Colon (tissue), 2 donors: ENCODE data around the gene B3GNT7.
"Not testable (repeated sequence)": the region's sequence is repeated elsewhere in the genome, so short reads cannot be mapped to it uniquely, and the experiment has no call there.

Experiments used
- FAIRE-seq: peaks from 2 replicates; lab custom pipeline; 2012; peaks lifted over from hg19 to GRCh38; lab: Jason Lieb, UNC
- donor health status: control.
- donor health status: control.

B3GNT7 gene, protein sequence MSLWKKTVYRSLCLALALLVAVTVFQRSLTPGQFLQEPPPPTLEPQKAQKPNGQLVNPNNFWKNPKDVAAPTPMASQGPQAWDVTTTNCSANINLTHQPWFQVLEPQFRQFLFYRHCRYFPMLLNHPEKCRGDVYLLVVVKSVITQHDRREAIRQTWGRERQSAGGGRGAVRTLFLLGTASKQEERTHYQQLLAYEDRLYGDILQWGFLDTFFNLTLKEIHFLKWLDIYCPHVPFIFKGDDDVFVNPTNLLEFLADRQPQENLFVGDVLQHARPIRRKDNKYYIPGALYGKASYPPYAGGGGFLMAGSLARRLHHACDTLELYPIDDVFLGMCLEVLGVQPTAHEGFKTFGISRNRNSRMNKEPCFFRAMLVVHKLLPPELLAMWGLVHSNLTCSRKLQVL

GRCh38 chr2:231395188-231396057, at the start of gene B3GNT7:
Gene B3GNT7 (plus strand): TSS chr2:231395710. CDS start chr2:231395804, 94 bp downstream.
- no peak for FAIRE-seq

- no peak for FAIRE-seq
These were observed 48.4 kb upstream of the B3GNT7 start for GRCh38 chr2:231347081-231347480.

GRCh38 chr2:231347638-231348037, 47.9 kb upstream of the B3GNT7 start:
- FAIRE-seq = no peak

- FAIRE-seq = no peak
These were observed 47.3 kb upstream of the B3GNT7 start for GRCh38 chr2:231348173-231348572.

- FAIRE-seq = no peak
These were observed 46.7 kb upstream of the B3GNT7 start for GRCh38 chr2:231348704-231349373.

GRCh38 chr2:231349374-231349735, 46.2 kb upstream of the B3GNT7 start:
- FAIRE-seq = not testable (repeated sequence)

DNA sequence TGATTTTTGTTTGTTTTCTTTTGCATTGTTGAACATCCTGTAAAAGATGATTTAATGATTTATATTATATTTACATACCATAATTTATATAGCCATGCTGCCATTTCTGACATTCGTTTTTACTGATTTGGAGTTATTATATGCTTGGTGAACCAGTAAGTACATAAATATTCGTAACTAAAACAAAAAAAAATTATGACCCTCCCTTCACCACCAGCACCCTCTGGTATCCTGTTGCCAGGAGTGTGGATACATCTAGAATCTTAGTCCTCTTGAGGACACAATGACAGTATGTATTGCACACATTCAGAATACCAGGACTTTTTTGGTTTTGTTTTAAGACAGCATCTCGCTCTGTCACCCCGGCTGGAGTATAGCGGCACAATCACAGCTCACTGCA, 43.9 kb upstream of the B3GNT7 start:
- FAIRE-seq = no peak

DNA sequence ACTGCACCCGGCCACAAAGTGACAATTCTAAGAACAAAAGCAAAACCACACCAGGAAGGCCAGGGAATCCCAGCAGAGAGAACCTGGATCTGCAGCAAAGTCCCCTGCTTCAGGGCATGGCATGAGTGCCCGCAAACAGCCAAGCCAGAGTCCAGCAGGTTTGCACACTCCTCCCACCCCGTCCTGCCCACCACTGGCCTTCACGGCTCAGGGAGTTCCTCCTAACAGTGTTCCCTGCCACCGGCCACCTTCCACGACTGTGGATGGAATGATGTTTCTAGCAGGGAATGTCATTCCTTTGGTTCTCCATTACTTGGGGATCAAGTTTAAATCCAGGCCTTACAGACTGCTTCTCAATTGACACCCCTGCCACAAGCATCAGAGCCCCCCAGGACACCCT, 42.0 kb upstream of the B3GNT7 start:
- FAIRE-seq = no peak

DNA sequence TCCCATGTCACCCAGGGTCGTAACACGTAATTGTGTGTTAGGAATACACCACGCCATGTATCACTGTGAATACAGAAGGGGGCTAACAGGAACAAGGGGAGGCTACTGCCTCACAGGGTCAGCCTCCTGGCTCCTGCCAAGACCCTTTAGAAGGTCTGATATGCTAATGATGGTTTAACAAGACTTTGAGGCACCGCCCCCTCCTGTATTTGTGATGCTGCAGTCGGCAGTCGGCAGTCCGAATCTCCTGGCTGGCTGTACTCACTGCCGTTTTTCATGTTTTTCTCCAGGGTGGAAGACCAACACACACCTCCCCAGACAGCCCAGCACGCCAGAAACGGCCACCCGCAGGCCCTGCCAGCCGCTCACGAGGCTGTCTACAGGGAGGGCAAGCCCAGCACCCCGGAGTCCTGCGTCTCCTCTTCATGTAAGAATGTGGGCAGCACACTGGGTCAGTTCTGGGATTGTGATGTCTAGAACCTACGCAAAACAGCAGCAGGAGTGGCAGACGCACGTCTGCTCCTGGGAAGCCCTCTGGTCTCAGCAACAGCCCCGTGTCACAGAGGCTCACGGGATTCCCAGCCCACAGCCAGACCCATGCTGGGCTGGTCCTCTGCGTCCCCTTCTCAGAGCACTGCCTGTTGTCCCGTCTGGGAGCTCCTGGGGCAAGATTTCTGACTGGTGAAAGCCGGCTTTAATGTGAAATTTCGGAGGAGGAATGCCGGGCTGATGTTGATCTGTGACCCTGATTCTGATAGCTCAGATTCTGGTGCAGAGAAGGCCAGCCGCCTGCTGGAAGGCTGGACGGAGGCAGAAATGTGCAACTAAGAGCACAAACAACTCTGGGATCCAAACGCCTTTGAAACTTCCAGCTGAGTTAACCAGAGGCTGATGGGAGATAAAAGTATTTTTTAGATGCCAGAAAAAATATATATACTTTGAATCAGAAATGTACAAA, 39.7 kb upstream of the B3GNT7 start:
- FAIRE-seq = no peak

- no peak for FAIRE-seq
These were observed 39.1 kb upstream of the B3GNT7 start for GRCh38 chr2:231356466-231356844.

GRCh38 chr2:231357048-231357447, 38.5 kb upstream of the B3GNT7 start:
- no peak for FAIRE-seq

DNA sequence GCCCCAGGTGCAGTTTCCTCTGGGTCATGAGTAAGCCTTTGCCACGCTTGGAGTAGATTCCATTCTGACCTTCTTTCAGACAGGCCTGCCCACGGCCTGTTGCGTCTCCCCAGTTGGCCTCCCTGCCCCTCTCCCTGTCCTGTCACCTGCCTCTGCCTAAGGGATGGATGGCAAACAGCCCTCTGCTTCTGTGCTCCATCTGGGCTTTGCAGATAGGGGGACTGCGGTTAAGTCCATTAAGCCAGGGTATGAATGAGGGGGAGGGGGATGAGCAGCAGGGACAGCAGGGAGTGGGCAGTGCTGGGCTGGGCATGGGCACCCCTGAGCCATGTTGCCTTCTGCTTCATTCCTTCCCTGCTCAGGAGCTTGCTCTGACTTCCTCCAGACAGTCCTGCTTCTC, 37.6 kb upstream of the B3GNT7 start:
- FAIRE-seq = no peak

DNA sequence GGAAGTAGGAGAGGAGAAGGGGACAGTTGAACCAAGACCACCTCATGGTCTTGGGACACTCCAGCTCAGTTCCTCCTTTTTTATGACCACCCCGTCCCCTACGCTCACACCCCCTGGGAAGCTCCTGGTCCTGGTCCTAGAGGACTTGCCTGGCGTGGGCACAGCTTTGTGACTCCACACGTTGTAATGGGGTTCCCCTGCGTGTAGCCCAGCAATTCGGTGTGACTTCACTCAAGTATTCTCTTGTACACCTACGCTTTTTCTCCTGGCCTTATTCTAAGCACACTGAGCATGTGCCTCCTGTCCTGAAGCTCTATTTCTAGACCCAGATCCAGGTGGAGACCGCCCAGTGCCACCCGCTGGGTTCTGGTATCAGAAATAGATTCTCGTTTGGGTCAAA, 36.1 kb upstream of the B3GNT7 start:
- FAIRE-seq = no peak

DNA sequence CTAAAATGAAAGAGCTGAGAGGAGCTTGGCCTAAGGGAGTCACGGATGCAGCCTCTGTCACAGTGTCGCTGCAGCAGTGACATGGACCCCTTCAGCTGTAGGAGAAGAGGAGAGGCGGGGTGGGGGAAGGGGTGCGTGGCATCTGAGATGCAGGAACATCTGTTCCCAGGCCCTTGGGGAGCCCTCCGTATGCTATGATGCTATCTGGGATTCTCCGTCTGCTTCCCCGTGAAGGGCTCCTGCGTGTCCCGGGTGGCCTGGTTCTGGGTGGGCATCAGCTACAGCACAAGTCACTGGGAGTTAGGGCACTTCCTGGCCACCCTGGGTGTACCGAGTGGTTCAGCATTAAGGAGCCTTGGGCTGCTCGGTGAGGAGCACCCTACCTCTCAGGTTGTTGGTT, 35.6 kb upstream of the B3GNT7 start:
- no peak for FAIRE-seq

GRCh38 chr2:231360401-231360800, 35.1 kb upstream of the B3GNT7 start:
- no peak for FAIRE-seq

DNA sequence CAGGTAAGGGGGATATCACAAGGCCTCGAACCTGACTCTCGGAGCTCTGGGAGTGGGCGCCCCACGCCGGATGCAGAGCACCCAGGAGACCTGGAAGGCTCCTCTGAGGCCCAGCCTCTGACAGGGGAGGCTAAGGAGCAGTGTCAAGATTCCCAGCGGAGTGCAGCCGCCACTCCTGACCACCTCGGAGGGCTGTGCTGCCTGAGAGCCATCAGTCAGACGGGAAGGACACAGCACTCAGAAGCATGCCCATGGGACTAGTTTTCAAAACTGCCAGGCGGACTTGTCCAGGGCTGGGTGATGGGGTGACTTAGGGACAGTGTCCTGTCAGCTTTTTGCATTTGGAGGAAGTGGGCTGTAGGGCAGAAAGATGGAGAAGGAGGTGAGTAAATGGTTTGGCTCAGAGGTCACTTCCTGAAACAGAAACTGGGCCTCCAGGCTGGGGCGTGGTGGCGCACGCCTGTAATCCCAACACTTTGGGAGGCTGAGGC, 34.6 kb upstream of the B3GNT7 start:
- no peak for FAIRE-seq

- no peak for FAIRE-seq
These were observed 33.6 kb upstream of the B3GNT7 start for GRCh38 chr2:231361701-231362554.

- no peak for FAIRE-seq
These were observed 32.8 kb upstream of the B3GNT7 start for GRCh38 chr2:231362555-231363184.

GRCh38 chr2:231364061-231364460, 31.4 kb upstream of the B3GNT7 start:
- no peak for FAIRE-seq
